Neural progenitor cell (in vitro differentiated cells): Measurements from ENCODE around the gene PPP1R3E. TPM values are rescaled to one million over a fixed set of nuclear protein-coding genes. Genes with fewer than 3 reads are reported as not detected.
A peak's percentile ranks its signal among the peaks of the same experiment; 100 is the strongest.

Experiments
- DNase-seq: peaks from one replicate; pipeline ENCODE4 v3.0.0-alpha.2; 2016; ENCODE audit warnings: low spot score
- H2AFZ ChIP-seq: fragments of 200-600 bp; sonication (generic); replicated peaks from 2 replicates; pipeline ENCODE4 v1.6.1; 2016; ENCODE audit warnings: antibody characterized with exemption
- H3F3A ChIP-seq: fragments of 200-600 bp; sonication (generic); 2 replicates; pipeline ENCODE4 v1.6.1; 2016; ENCODE audit warnings: antibody characterized with exemption, low read depth
- H3K27ac ChIP-seq: fragments of 200-600 bp; sonication (generic); 2 replicates; pipeline ENCODE4 v1.5.1; 2016; ENCODE audit warnings: mild to moderate bottlenecking
- H3K27me3 ChIP-seq: fragments of 200-600 bp; sonication (generic); 2 replicates; pipeline ENCODE4 v1.6.1; 2016; ENCODE audit warnings: mild to moderate bottlenecking, moderate library complexity
- H3K36me3 ChIP-seq: fragments of 200-600 bp; sonication (generic); 2 replicates; pipeline ENCODE4 v1.5.1; 2016
- H3K4me1 ChIP-seq: fragments of 200-600 bp; sonication (generic); 2 replicates; pipeline ENCODE4 v1.6.1; 2016; ENCODE audit warnings: mixed run types
- H3K4me2 ChIP-seq: fragments of 200-600 bp; sonication (generic); 2 replicates; pipeline ENCODE4 v1.6.1; 2016
- H3K4me3 ChIP-seq: fragments of 200-600 bp; sonication (generic); 2 replicates; pipeline ENCODE4 v1.5.1; 2016
- H3K79me2 ChIP-seq: fragments of 200-600 bp; sonication (generic); 2 replicates; pipeline ENCODE4 v1.6.1; 2016; ENCODE audit warnings: low read depth
- H3K9ac ChIP-seq: fragments of 200-600 bp; sonication (generic); 2 replicates; pipeline ENCODE4 v1.6.1; 2016
- H3K9me3 ChIP-seq: fragments of 200-600 bp; sonication (generic); 2 replicates; pipeline ENCODE4 v1.5.1; 2016; ENCODE audit warnings: low read depth
- H4K20me1 ChIP-seq: fragments of 200-600 bp; sonication (generic); 2 replicates; pipeline ENCODE4 v1.6.1; 2016; ENCODE audit warnings: low read depth
- H3K27ac Mint-ChIP-seq: 3 replicates; pipeline ENCODE4 v1.8.0; 2021; ENCODE audit warnings: mixed read lengths
- H3K27me3 Mint-ChIP-seq: 2 replicates; pipeline ENCODE4 v1.8.0; 2022; ENCODE audit warnings: low read depth, mild to moderate bottlenecking, inconsistent platforms, moderate library complexity, mixed read lengths; ENCODE audit not compliant: insufficient read depth
- H3K36me3 Mint-ChIP-seq: 3 replicates; pipeline ENCODE4 v1.8.0; 2021; ENCODE audit warnings: mixed read lengths
- H3K4me1 Mint-ChIP-seq: 3 replicates; pipeline ENCODE4 v1.8.0; 2021; ENCODE audit warnings: mixed read lengths
- H3K4me3 Mint-ChIP-seq: 3 replicates; pipeline ENCODE4 v1.8.0; 2021; ENCODE audit warnings: mild to moderate bottlenecking, moderate library complexity, mixed read lengths
- H3K9me3 Mint-ChIP-seq: 3 replicates; pipeline ENCODE4 v1.8.0; 2020; ENCODE audit warnings: mixed read lengths
- EZH2 ChIP-seq: fragments of 200-600 bp; sonication (generic); IDR thresholded peaks from 2 replicates; pipeline ENCODE4 v1.6.1; 2017; ENCODE audit warnings: antibody characterized with exemption, mild to moderate bottlenecking, moderate library complexity
- EZH2phosphoT487 ChIP-seq: fragments of 200-600 bp; sonication (generic); IDR thresholded peaks from 2 replicates; pipeline ENCODE4 v1.6.1; 2017; ENCODE audit warnings: antibody characterized with exemption
- total RNA-seq: library from RNA; depleted of rRNA; stranded (reverse); fragments of >200 nt; gene quantifications from 2 replicates; pipeline ENCODE4 v1.2.3, GENCODE V29; 2015; ENCODE audit warnings: low replicate concordance
- TF ChIP-seq, protein P1 (sequence below): fragments of 200-600 bp; sonication (generic); IDR thresholded peaks from 2 replicates; pipeline ENCODE4 v1.5.1; 2017; ENCODE audit warnings: antibody characterized with exemption, mild to moderate bottlenecking

Gene PPP1R3E
- total RNA-seq, 1 donor from 2014 or later: 10.6 TPM

DNA sequence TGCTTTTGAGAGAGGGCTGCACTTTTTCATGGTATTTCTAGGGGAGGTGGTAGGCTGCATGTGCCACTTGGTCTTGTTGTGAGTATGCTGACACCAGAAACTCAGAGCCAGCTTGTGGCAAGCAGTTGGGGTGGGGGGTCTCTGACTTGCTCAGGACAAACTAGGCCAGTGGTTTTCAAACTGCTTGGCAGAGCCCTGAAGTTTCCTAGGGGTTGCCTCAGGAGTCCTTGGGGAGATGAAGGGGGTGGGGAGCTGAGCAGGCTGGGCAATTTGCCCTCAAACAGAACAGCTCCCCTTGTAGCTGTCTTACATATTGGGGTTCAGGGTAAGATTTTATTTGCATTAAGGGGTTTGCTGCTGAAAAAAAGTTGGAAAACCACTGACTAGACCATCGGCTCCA, 7.9 kb upstream of the PPP1R3E start:
- H3K27ac Mint-ChIP-seq: no peak overlapping the region
- no peak overlapping the region for H3K27ac ChIP-seq
- no peaks in the 10 kb centered on the region for H3K9me3 ChIP-seq
- no peak overlapping the region for H3K9ac ChIP-seq
- H3K79me2 ChIP-seq: peaks cover 22% of the 10 kb centered on the region
- no peak overlapping the region for H3K4me3 ChIP-seq
- H4K20me1 ChIP-seq: no peaks in the 10 kb centered on the region
- H3K4me2 ChIP-seq: no peak overlapping the region
- peaks cover 2% of the 10 kb centered on the region for H3K9me3 Mint-ChIP-seq
- peaks cover 21% of the 10 kb centered on the region for H3K4me1 Mint-ChIP-seq
- no peak overlapping the region for H3K4me3 Mint-ChIP-seq
- no peak overlapping the region for H2AFZ ChIP-seq
- H3K36me3 ChIP-seq: peaks cover 3% of the 10 kb centered on the region
- TF ChIP-seq EZH2: no peak
- no peak for TF ChIP-seq EZH2phosphoT487
- TF ChIP-seq, protein P1, sequence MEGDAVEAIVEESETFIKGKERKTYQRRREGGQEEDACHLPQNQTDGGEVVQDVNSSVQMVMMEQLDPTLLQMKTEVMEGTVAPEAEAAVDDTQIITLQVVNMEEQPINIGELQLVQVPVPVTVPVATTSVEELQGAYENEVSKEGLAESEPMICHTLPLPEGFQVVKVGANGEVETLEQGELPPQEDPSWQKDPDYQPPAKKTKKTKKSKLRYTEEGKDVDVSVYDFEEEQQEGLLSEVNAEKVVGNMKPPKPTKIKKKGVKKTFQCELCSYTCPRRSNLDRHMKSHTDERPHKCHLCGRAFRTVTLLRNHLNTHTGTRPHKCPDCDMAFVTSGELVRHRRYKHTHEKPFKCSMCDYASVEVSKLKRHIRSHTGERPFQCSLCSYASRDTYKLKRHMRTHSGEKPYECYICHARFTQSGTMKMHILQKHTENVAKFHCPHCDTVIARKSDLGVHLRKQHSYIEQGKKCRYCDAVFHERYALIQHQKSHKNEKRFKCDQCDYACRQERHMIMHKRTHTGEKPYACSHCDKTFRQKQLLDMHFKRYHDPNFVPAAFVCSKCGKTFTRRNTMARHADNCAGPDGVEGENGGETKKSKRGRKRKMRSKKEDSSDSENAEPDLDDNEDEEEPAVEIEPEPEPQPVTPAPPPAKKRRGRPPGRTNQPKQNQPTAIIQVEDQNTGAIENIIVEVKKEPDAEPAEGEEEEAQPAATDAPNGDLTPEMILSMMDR: no peak
- H3K27me3 ChIP-seq: no peaks in the 10 kb centered on the region
- no peak for DNase-seq
- peaks cover 23% of the 10 kb centered on the region for H3K36me3 Mint-ChIP-seq
- no peaks in the 10 kb centered on the region for H3K27me3 Mint-ChIP-seq
- H3K4me1 ChIP-seq: peaks cover 12% of the 10 kb centered on the region
- peaks cover 20% of the 10 kb centered on the region for H3F3A ChIP-seq

DNA sequence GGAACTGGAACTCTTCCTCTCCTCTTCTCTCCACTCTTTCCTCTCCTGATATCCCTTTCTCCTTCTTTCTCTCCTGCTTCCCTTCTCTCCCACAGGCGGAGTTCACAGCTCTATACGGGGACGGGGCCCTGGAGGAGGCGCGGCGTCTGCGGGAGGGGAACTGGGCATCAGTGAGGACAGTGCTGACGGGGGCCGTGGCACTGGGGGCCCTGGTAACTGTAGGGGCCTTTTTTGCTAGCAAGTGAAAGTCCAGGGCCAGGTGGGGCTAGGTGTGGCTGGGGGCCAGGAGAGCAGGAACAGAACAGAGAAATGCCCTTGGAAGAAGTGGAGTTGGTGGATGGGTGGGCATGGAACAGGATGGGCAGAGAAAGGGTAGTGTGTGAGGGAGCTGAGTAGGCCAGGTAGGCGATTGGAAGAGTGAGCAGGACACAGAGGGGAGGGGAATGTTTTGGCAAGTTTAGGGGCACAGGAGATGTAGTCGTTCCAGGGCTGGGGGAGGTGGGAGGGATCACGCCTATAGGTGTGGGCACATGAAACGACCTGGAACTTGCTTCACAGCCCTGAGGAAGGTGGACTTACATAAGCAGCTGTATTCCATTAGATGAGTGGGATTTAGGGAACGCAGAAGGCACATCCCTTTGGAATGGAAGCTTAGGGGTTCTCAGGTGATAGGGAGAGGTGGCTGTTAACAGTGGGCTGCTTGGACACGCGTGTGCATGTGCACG, 6.2 kb upstream of the PPP1R3E start:
- TF ChIP-seq, protein P1: no peak
- no peak overlapping the region for H3K4me2 ChIP-seq
- H3K27ac ChIP-seq: no peak overlapping the region

DNA sequence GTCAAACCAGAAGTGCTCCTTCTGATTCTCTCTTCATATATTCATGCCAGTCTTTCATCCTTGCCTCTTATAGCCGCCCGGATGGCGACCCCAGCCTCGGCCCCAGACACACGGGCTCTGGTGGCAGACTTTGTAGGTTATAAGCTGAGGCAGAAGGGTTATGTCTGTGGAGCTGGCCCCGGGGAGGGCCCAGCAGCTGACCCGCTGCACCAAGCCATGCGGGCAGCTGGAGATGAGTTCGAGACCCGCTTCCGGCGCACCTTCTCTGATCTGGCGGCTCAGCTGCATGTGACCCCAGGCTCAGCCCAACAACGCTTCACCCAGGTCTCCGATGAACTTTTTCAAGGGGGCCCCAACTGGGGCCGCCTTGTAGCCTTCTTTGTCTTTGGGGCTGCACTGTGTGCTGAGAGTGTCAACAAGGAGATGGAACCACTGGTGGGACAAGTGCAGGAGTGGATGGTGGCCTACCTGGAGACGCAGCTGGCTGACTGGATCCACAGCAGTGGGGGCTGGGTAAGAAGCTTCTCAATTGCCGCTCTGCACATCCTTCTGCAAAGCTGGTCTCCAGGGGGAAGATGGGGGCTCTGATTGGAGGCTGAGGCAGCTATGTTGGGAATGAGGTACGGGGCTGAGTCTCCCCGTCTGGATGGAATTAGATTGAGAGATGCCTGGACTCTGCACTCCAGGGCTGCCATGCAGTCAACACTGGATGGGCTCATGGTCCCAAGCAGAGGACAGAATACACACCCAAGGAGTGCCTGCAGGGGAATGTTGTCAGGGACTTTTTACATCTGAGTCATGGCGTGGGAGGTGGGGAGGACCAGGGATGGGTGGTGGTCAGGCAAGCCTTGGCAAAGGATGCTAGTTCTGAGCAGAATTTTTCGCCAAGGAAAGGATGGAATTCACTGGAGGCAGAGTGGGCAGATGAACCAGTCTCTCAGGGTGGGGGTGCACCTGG, 5.3 kb upstream of the PPP1R3E start:
- H3K27me3 ChIP-seq: peaks cover 15% of the 10 kb centered on the region
- no peaks in the 10 kb centered on the region for H4K20me1 ChIP-seq
- H3F3A ChIP-seq: peaks cover 14% of the 10 kb centered on the region
- no peaks in the 10 kb centered on the region for H3K36me3 ChIP-seq
- no peaks in the 10 kb centered on the region for H3K9me3 ChIP-seq
- DNase-seq: no peak
- peak overlapping the region; percentile 79 for H3K4me2 ChIP-seq
- no peak overlapping the region for H2AFZ ChIP-seq
- Mint-ChIP-seq H3K4me3 (peak overlapping the region; percentile 94), H3K36me3 (peaks cover 20% of the 10 kb centered on the region), H3K4me1 (peaks cover 26% of the 10 kb centered on the region), H3K27me3 (no peaks in the 10 kb centered on the region), H3K9me3 (peaks cover 2% of the 10 kb centered on the region), H3K27ac (peak overlapping the region; percentile 89)
- TF ChIP-seq, protein P1: no peak
- TF ChIP-seq EZH2 (no peak), EZH2phosphoT487 (no peak)
- no peak overlapping the region for H3K27ac ChIP-seq
- H3K4me1 ChIP-seq: peaks cover 15% of the 10 kb centered on the region
- no peak overlapping the region for H3K9ac ChIP-seq
- peak overlapping the region; percentile 74 for H3K4me3 ChIP-seq
- peaks cover 22% of the 10 kb centered on the region for H3K79me2 ChIP-seq

More for the DNA sequence above, 6.2 kb upstream of the PPP1R3E start:
- Mint-ChIP-seq H3K9me3 (peaks cover 2% of the 10 kb centered on the region), H3K27ac (no peak overlapping the region), H3K36me3 (peaks cover 21% of the 10 kb centered on the region), H3K4me3 (peak overlapping the region; percentile 94), H3K27me3 (no peaks in the 10 kb centered on the region), H3K4me1 (peaks cover 26% of the 10 kb centered on the region)
- Histone ChIP-seq H3K4me1 (peaks cover 12% of the 10 kb centered on the region), H3K9me3 (no peaks in the 10 kb centered on the region), H3K79me2 (peaks cover 22% of the 10 kb centered on the region), H3K4me3 (no peak overlapping the region), H3K9ac (no peak overlapping the region), H3K36me3 (no peaks in the 10 kb centered on the region), H2AFZ (no peak overlapping the region), H3F3A (peaks cover 11% of the 10 kb centered on the region), H4K20me1 (no peaks in the 10 kb centered on the region), H3K27me3 (peaks cover 6% of the 10 kb centered on the region)
- DNase-seq: no peak
